ENCODE measurements around the gene ARHGAP1.

ARHGAP1 gene

DNA sequence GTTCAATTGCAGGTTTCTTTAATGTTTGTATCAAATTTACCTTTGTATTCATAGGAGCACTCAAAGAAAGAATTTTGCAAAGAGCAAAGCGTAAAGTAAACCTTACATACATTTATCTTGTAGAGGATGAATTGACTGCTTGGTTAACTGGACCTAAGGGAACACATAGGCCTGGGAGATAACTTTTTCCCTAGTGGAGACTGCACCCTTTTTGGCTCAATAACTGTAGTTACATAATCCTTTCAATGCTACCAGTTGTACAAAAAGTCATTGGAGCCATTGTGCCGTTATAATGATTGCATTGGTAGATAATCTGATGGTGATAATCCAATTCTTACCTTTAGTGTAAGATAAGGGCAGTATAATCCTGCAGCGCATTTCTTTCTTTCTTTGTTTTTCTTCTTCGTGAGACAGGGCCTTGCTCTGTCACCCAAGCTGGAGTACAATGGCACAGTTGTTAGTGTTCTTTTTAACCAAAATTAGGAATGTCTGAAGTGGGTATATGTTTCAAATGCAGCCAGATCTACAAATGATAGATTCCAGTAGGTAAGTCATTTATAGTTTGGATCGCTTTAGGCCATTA is 64.8 kb downstream of the ARHGAP1 start:
- no peak for DNase-seq

- no peak for DNase-seq
These were observed 66.9 kb downstream of the ARHGAP1 start for GRCh38 chr11:46633291-46634217.

DNA sequence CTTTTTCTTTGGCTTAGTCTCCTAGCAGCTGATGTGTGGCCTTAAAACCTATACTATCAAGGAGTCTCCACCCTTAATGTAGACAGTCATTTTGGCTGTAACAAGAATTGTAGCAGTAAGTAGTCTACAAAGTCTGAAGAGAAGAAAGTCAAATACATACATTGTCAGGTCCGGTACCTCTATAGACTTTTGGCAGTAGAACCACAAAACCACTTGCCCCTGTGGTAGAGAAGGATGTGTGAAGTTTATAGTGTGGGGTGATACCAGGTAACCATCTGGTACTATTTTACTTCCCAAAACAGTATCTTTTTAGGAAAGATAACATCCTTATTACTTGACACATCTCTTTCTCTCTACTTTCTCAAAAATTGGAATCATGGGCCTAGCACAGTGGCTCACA is 67.9 kb downstream of the ARHGAP1 start:
- DNase-seq: no peak

- DNase-seq: no peak
These were observed 68.7 kb downstream of the ARHGAP1 start for GRCh38 chr11:46631676-46632075.

DNA sequence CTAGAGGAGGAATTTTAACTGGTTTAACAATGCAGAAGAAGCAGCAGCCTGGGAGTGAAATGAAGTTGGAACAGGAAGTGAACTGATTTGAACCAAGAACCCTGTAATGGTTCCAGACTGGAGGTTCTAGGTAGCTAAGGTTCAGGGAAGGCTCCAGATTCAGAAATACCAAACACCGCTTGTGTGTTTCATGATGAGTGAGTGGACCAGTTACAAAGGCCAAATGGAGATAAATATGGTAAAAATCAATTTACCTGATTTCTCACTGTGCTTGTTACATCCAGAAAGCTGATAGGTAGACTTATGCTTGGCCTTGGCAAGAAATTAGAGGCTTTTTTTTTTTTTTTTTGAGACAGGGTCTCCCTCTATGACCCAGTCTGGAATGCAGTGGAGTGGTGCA is 70.2 kb downstream of the ARHGAP1 start:
- DNase-seq: no peak

DNA sequence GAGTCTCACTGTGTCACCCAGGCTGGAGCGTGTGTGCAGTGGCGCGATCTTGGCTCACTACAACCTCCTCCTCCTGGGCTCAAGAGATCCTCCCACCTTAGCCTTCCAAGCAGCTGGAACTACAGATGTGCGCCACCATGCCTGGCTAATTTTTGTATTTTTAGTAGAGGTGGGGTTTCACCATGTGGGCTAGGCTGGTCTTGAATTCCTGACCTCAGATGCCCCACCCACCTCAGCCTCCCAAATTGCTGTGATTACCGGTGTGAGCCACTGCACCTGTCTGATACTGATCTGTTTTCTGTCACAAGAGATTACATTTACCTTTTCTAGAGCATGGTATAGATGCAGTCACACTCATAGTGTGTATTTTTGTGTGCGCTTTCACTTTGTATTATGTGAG is 71.5 kb downstream of the ARHGAP1 start:
- no peak for DNase-seq
